Stomach (tissue), 9 donors: ENCODE measurements around the gene BBS9. TPM values are rescaled to one million over a fixed set of nuclear protein-coding genes. Genes with fewer than 3 reads are reported as not detected.

ENCODE experiments used
- DNase-seq, 2 donors: peaks; one replicate each; pipeline versions ENCODE4 v3.0.0 to v3.0.0-alpha.2; 2013 to 2019
- H3K27ac ChIP-seq, 5 donors: fragments of 200-600 bp in 4 of 5; sonication (generic) in 4 of 5; one replicate each; pipeline ENCODE4 v1.5.1; 2013 to 2019; ENCODE audit warnings: mild to moderate bottlenecking in 1 of 5, moderate library complexity in 1 of 5
- H3K27me3 ChIP-seq, 3 donors: fragments of 200-600 bp; sonication (generic); one replicate each; pipeline ENCODE4 v1.5.1; 2017 to 2019; ENCODE audit warnings: mixed run types in 1 of 3
- H3K36me3 ChIP-seq, 4 donors: fragments of 200-600 bp; sonication (generic); 1 replicate in 3 of 4; 2 replicates in 1 of 4; pipeline ENCODE4 v1.5.1; 2016 to 2019
- H3K4me1 ChIP-seq, 4 donors: fragments of 200-600 bp; sonication (generic); one replicate each; pipeline ENCODE4 v1.5.1; 2016 to 2019
- H3K4me3 ChIP-seq, 4 donors: fragments of 200-600 bp; sonication (generic) in 3 of 4; one replicate each; pipeline ENCODE4 v1.5.1; 2016 to 2019; ENCODE audit warnings: mild to moderate bottlenecking in 1 of 4
- H3K9me3 ChIP-seq, 4 donors: fragments of 200-600 bp; sonication (generic); one replicate each; pipeline ENCODE4 v1.5.1; 2016 to 2019
- CTCF ChIP-seq, 7 experiments: fragments of 450-650 bp in 4 of 7; fragments of 200-600 bp in 3 of 7; sonication (generic) in 3 of 7; IDR thresholded peaks; one replicate each; pipeline ENCODE4 v1.5.1; 2016 to 2019; ENCODE audit warnings: antibody characterized with exemption in 7 of 7, control low read depth in 2 of 7, mild to moderate bottlenecking in 1 of 7
- EP300 ChIP-seq: sonication (generic); formaldehyde crosslinking; IDR thresholded peaks from one replicate; pipeline ENCODE4 v1.6.1; 2017; ENCODE audit warnings: antibody characterized with exemption
- POLR2A ChIP-seq, 4 donors: fragments of 450-650 bp; IDR thresholded peaks; one replicate each; pipeline ENCODE4 v1.6.1; 2016; ENCODE audit warnings: antibody characterized with exemption in 4 of 4, control low read depth in 2 of 4, mild to moderate bottlenecking in 1 of 4, moderate library complexity in 1 of 4
- POLR2AphosphoS5 ChIP-seq, 3 donors: sonication (generic); formaldehyde crosslinking; IDR thresholded peaks; one replicate each; pipeline ENCODE4 v1.6.1; 2016; ENCODE audit warnings: antibody characterized with exemption in 3 of 3
- WGBS, 5 donors: extraction: QIAGEN DNeasy Blood & Tissue Kit in 3 of 5; methylation state at CpG; one replicate each; pipeline versions ENCODE4 v1.1.5 to v1.1.7; 2013 to 2018; 5-methylcytosine and 5-hydroxymethylcytosine counted together
- intact Hi-C: fragments of 100-400 bp; cut with DNase I; formaldehyde crosslinking; loops from one replicate; pipeline ENCODE4 v1.15.1; 2023; ENCODE audit warnings: low total_unique reads
- polyA plus RNA-seq, 3 donors: library from polyadenylated mRNA; stranded (reverse); fragments of 200-250 nt; gene quantifications; one replicate each; pipeline ENCODE4 v1.2.3, GENCODE V29; 2013
- total RNA-seq, 5 donors: library from RNA; depleted of rRNA; stranded (reverse); fragments of >200 nt; gene quantifications; one replicate each; pipeline versions ENCODE4 v1.1.0 to v1.2.3, GENCODE V29; 2014 to 2016
- donor health status: healthy with polysubstance abuse.
- donor health status: Bipolar disorder and iron deficiency.
- donor health status: healthy.

Gene BBS9
- total and polyA plus RNA-seq, 8 donors, result 3.2 to 43.9 (median 5.9) TPM

DNA sequence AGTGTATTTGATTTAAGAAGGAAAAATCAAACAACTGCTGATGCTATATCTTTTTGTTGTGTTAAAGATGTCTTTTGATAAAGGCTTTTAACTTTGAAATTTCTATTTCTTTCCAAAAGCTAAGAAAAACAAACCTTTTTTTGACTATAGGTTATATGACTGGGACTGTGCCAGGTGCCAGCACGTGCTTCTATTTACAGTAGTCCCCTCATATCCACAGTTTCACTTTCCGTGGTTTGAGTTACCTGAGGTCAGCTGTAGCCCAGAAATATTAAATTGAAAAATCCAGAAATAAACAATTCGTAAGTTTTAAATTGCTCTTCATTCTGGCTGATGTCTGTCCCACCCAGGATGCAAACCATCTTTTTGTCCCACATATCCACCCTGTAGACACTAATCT, 104.3 kb downstream of the BBS9 start:
- 29 to 41% (median 31%) methylated on average over 3 of the region's 3 CpGs for WGBS, 5 donors
- Histone ChIP-seq H3K4me1 (peaks cover 0 to 8% (median 2%) of the 10 kb centered on the region in 4 donors), H3K27me3 (no peaks in the 10 kb centered on the region), H3K9me3 (no peaks in the 10 kb centered on the region), H3K36me3 (no peaks in the 10 kb centered on the region), H3K4me3 (no peak overlapping the region), H3K27ac (no peak overlapping the region)
- no peak for TF ChIP-seq EP300
- TF ChIP-seq POLR2AphosphoS5 (IDR thresholded peaks at IDR 0.05), result no peak
- no peak for TF ChIP-seq CTCF (IDR thresholded peaks at IDR 0.05)
- TF ChIP-seq POLR2A (IDR thresholded peaks at IDR 0.05), result no peak
- peak in 1 of 2 donors; percentile 30 for DNase-seq
- intact Hi-C loops, result no loop called here

DNA sequence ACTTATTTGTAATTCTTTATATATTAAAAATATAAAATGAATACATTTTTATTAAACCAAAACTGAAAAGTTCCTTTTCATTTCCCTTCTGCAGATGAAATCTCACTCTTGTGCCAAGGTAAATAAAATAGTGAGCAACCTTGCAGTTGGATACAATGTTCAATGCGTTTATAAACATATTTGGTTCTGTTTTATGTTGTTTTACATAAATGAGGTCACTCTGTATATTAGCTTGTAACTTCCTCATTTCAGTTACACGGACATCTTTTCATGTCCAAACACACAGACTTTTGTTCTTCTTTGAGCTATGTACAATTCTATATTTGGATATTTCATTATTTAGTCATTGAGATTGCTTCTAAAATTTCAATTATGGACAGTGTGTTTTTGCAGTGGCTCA, 107.7 kb downstream of the BBS9 start:
- no peak overlapping the region for H3K4me3 ChIP-seq
- DNase-seq, result no peak
- TF ChIP-seq EP300, result no peak
- no peak for TF ChIP-seq POLR2A (IDR thresholded peaks at IDR 0.05)
- no peak for TF ChIP-seq POLR2AphosphoS5 (IDR thresholded peaks at IDR 0.05)
- no peak for TF ChIP-seq CTCF (IDR thresholded peaks at IDR 0.05)
- H3K9me3 ChIP-seq, result no peaks in the 10 kb centered on the region
- H3K27ac ChIP-seq, result no peak overlapping the region
- intact Hi-C loops, result no loop called here
- no peaks in the 10 kb centered on the region for H3K27me3 ChIP-seq
- H3K36me3 ChIP-seq, result no peaks in the 10 kb centered on the region
- H3K4me1 ChIP-seq, result peaks cover 0 to 8% (median 2%) of the 10 kb centered on the region in 4 donors
- 25 to 42% (median 35%) methylated on average over 2 of the region's 2 CpGs for WGBS, 5 donors

- H3K36me3 ChIP-seq, result no peaks in the 10 kb centered on the region
- H3K4me1 ChIP-seq, result peaks cover 0 to 18% (median 7%) of the 10 kb centered on the region in 4 donors
- TF ChIP-seq CTCF (IDR thresholded peaks at IDR 0.05) (peak in 5 of 7 experiments; percentile 31 to 60 (median 56)), POLR2AphosphoS5 (IDR thresholded peaks at IDR 0.05) (no peak)
- no peaks in the 10 kb centered on the region for H3K27me3 ChIP-seq
- no peaks in the 10 kb centered on the region for H3K9me3 ChIP-seq
- intact Hi-C loops, result no loop called here
- H3K4me3 ChIP-seq, result no peak overlapping the region
- H3K27ac ChIP-seq, result no peak overlapping the region
- DNase-seq, result peak in 1 of 2 donors; percentile 77
- 38 to 50% (median 41%) methylated on average over 2 of the region's 2 CpGs for WGBS, 5 donors
Measured at GRCh38 chr7:33243319-33243881, 114.0 kb downstream of the BBS9 start.

DNA sequence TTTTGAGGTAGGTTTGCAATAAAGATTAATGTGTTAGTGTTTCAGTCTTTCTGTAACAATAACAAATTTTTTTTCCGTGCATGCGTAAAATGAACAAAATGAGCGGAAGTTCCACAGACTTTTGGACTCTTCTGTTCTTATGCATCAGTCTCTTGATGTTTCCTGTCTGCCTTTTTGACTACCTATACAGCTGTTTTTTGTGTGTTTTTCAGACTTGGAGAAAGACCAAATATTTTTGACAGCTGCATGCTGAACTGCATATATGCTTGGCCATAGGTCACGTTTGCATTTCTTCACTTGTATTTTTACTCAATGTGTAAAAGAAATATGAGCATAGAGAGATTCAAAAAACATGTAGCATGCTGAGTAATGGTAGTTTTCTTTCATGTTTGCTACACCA, 119.3 kb downstream of the BBS9 start:
- intact Hi-C loops, result no loop called here
- 87 to 92% (median 88%) methylated on average over 4 of the region's 4 CpGs for WGBS, 5 donors
- H3K27ac ChIP-seq, result no peak overlapping the region

More for the DNA sequence above, 119.3 kb downstream of the BBS9 start:
- no peak overlapping the region for H3K4me3 ChIP-seq
- H3K9me3 ChIP-seq, result peaks cover 0 to 7% (median 0%) of the 10 kb centered on the region in 4 donors
- H3K4me1 ChIP-seq, result peaks cover 0 to 19% (median 7%) of the 10 kb centered on the region in 4 donors
- no peaks in the 10 kb centered on the region for H3K36me3 ChIP-seq
- DNase-seq, result peak in 1 of 2 donors; percentile 22
- H3K27me3 ChIP-seq, result no peaks in the 10 kb centered on the region
- TF ChIP-seq CTCF (IDR thresholded peaks at IDR 0.05) (no peak), POLR2A (IDR thresholded peaks at IDR 0.05) (no peak), POLR2AphosphoS5 (IDR thresholded peaks at IDR 0.05) (no peak), EP300 (no peak)
